ENCODE results near the gene GOLM1.

GOLM1 gene

GRCh38 chr9:86093788-86094555, 5.4 kb downstream of the GOLM1 start:
- ChIA-PET POLR2A (no interaction called here), CTCF (interaction anchor here (0.8 kb wide), 1 partner anchor 236 kb away, joined by 3 read pairs; no protein-coding TSS in a partner anchor)
- H3K9me3 ChIP-seq (ENCODE audit: control insufficient read depth, insufficient read depth, low read depth, low read length) = no peaks in the 10 kb centered on the region
- no peaks in the 10 kb centered on the region; a peak in 1 of 3 replicates for H3K36me3 ChIP-seq (ENCODE audit: control insufficient read depth in 2 of 2, insufficient read depth in 1 of 2, low read length in 2 of 2)
- peak overlapping the region; percentile 29 for H3K27ac ChIP-seq (ENCODE audit: extremely low read depth, low read depth, low read length)
- H3K4me3 ChIP-seq (ENCODE audit: low read depth, low read length) = no peak overlapping the region
- peaks cover 11% of the 10 kb centered on the region for H3K4me1 ChIP-seq (ENCODE audit: control insufficient read depth, insufficient read depth, low read length)
- no peak for TF ChIP-seq TRIM28 (IDR thresholded peaks at IDR 0.05; ENCODE audit: borderline replicate concordance, low read length)
- no peak for TF ChIP-seq ZNF639 (tag by site-specific recombination; IDR thresholded peaks at IDR 0.05)
- TF ChIP-seq YY1 (tag by site-specific recombination; IDR thresholded peaks at IDR 0.05) = 0 out of 2 replicates have a peak, but pooled peaks have one; percentile 21
- TF ChIP-seq ZBTB48 (tag by site-specific recombination; IDR thresholded peaks at IDR 0.05) = no peak
- TF ChIP-seq ZNF292 (tag by site-specific recombination; IDR thresholded peaks at IDR 0.05; ENCODE audit: borderline replicate concordance, low read depth) = no peak
- no peak for TF ChIP-seq ZNF555 (tag by site-specific recombination; conservative IDR thresholded peaks at IDR 0.05)
- no peak for TF ChIP-seq ZNF221 (tag by site-specific recombination; IDR thresholded peaks at IDR 0.05; ENCODE audit: borderline replicate concordance)
- no peak for TF ChIP-seq ZNF777 (tag by site-specific recombination; IDR thresholded peaks at IDR 0.05; ENCODE audit: borderline replicate concordance)
- no peak for TF ChIP-seq ZNF394 (tag by site-specific recombination; IDR thresholded peaks at IDR 0.05; ENCODE audit: borderline replicate concordance)
- no peak for TF ChIP-seq ZNF488 (tag by site-specific recombination; IDR thresholded peaks at IDR 0.05)
- no peak for TF ChIP-seq GLI4 (tag by site-specific recombination; IDR thresholded peaks at IDR 0.05)
- no peak for TF ChIP-seq HOXA7 (CRISPR knock-in tag; IDR thresholded peaks at IDR 0.05; ENCODE audit: borderline replicate concordance)
- 0 out of 2 replicates have a peak, but pooled peaks have one; percentile 20 for TF ChIP-seq ZSCAN30 (tag by site-specific recombination; IDR thresholded peaks at IDR 0.05)
- no peak for TF ChIP-seq ZBTB7A (tag by site-specific recombination; IDR thresholded peaks at IDR 0.05; ENCODE audit: low read depth)
- TF ChIP-seq ZIC2 (tag by site-specific recombination; IDR thresholded peaks at IDR 0.05) = 0 out of 2 replicates have a peak, but pooled peaks have one; percentile 20
- 0 out of 2 replicates have a peak, but pooled peaks have one; percentile 41 for TF ChIP-seq ZNF600 (tag by site-specific recombination; IDR thresholded peaks at IDR 0.05)
- TF ChIP-seq ZNF660 (tag by site-specific recombination; IDR thresholded peaks at IDR 0.05) = peak; percentile 69; the same call in 1 of the 2 replicates
- TF ChIP-seq IKZF3 (tag by site-specific recombination; IDR thresholded peaks at IDR 0.05) = 0 out of 2 replicates have a peak, but pooled peaks have one; percentile 34
- TF ChIP-seq KLF10 (tag by site-specific recombination; IDR thresholded peaks at IDR 0.05) = peak; percentile 34; the same call in 1 of the 2 replicates
- TF ChIP-seq PRDM4 (tag by site-specific recombination; IDR thresholded peaks at IDR 0.05) = no peak
- no peak for TF ChIP-seq ZNF26 (tag by site-specific recombination; IDR thresholded peaks at IDR 0.05)
- TF ChIP-seq ZNF48 (tag by site-specific recombination; IDR thresholded peaks at IDR 0.05) = no peak
- TF ChIP-seq ZNF530 (tag by site-specific recombination; IDR thresholded peaks at IDR 0.05; ENCODE audit: low read depth) = no peak
- no peak for TF ChIP-seq KLF7 (tag by site-specific recombination; IDR thresholded peaks at IDR 0.05; ENCODE audit: borderline replicate concordance)
- no peak for TF ChIP-seq ZNF548 (tag by site-specific recombination; IDR thresholded peaks at IDR 0.05)
- no peak for TF ChIP-seq ZNF416 (tag by site-specific recombination; IDR thresholded peaks at IDR 0.05)
- TF ChIP-seq ZNF10 (tag by site-specific recombination; IDR thresholded peaks at IDR 0.05) = no peak
- no peak for TF ChIP-seq ZBTB11 (tag by site-specific recombination; conservative IDR thresholded peaks at IDR 0.05; ENCODE audit: low read depth)

Measured in HEK293 (cell line).